DND-41 (cell line): ENCODE results near the gene TXNDC2.

Source experiments
- ATAC-seq: fragments of 200-7000 bp; cut with Tn5 transposase; 3 replicates; pipeline ENCODE4 v1.9.1; 2021; ENCODE audit warnings: low read depth; ENCODE audit not compliant: insufficient read depth
- DNase-seq: peaks from one replicate; pipeline ENCODE4 v3.0.0-alpha.2; 2020
- H2AFZ ChIP-seq: 2 replicates; pipeline ENCODE4 v1.6.0; 2012; ENCODE audit warnings: low read depth, low read length
- H3K27ac ChIP-seq: 2 replicates; pipeline ENCODE4 v1.5.1; 2012; ENCODE audit warnings: low read length, inconsistent platforms
- H3K27me3 ChIP-seq: fragments of 200-600 bp; sonication (generic); 2 replicates; pipeline ENCODE4 v1.6.0; 2012; ENCODE audit warnings: low read length, mild to moderate bottlenecking, inconsistent platforms; ENCODE audit not compliant: insufficient read depth, poor library complexity
- H3K36me3 ChIP-seq: 2 replicates; pipeline ENCODE4 v1.5.1; 2012; ENCODE audit warnings: low read length, inconsistent platforms; ENCODE audit not compliant: insufficient read depth
- H3K4me1 ChIP-seq: 2 replicates; pipeline ENCODE4 v1.5.1; 2012; ENCODE audit warnings: mild to moderate bottlenecking, low read length; ENCODE audit not compliant: insufficient read depth
- H3K4me2 ChIP-seq: 2 replicates; pipeline ENCODE4 v1.6.0; 2012; ENCODE audit warnings: mild to moderate bottlenecking, moderate library complexity, low read length, inconsistent platforms; ENCODE audit not compliant: insufficient read depth
- H3K4me3 ChIP-seq, 2 experiments: fragments of 200-600 bp in 1 of 2; shearing (Covaris generic) in 1 of 2; 2 replicates each; pipeline ENCODE4 v1.5.1; 2012 to 2016; ENCODE audit warnings: inconsistent platforms in 2 of 2, low read length in 2 of 2, mild to moderate bottlenecking in 2 of 2, low read depth in 1 of 2, moderate library complexity in 1 of 2
- H3K79me2 ChIP-seq: 2 replicates; pipeline ENCODE4 v1.6.0; 2012; ENCODE audit warnings: low read length, inconsistent platforms; ENCODE audit not compliant: insufficient read depth
- H3K9ac ChIP-seq: 2 replicates; pipeline ENCODE4 v1.6.0; 2012; ENCODE audit warnings: low read depth, mild to moderate bottlenecking, inconsistent platforms, low read length, moderate library complexity
- H3K9me3 ChIP-seq: 2 replicates; pipeline ENCODE4 v1.5.1; 2012; ENCODE audit warnings: low read length, moderate library complexity, mild to moderate bottlenecking, inconsistent platforms; ENCODE audit not compliant: insufficient read depth, severe bottlenecking
- H4K20me1 ChIP-seq: 2 replicates; pipeline ENCODE4 v1.6.0; 2012; ENCODE audit warnings: low read length; ENCODE audit not compliant: insufficient read depth
- EZH2 ChIP-seq: IDR thresholded peaks from 3 replicates; pipeline ENCODE4 v1.6.1; 2012; ENCODE audit warnings: borderline replicate concordance, low read depth, mild to moderate bottlenecking, moderate library complexity, low read length, inconsistent platforms; ENCODE audit not compliant: severe bottlenecking
- TF ChIP-seq, protein P1 (sequence below): IDR thresholded peaks from 2 replicates; pipeline ENCODE4 v1.5.1; 2012; ENCODE audit warnings: borderline replicate concordance, low read length, moderate library complexity, mild to moderate bottlenecking; ENCODE audit not compliant: poor library complexity, severe bottlenecking; ENCODE audit errors: extremely low read depth

TXNDC2 gene

DNA sequence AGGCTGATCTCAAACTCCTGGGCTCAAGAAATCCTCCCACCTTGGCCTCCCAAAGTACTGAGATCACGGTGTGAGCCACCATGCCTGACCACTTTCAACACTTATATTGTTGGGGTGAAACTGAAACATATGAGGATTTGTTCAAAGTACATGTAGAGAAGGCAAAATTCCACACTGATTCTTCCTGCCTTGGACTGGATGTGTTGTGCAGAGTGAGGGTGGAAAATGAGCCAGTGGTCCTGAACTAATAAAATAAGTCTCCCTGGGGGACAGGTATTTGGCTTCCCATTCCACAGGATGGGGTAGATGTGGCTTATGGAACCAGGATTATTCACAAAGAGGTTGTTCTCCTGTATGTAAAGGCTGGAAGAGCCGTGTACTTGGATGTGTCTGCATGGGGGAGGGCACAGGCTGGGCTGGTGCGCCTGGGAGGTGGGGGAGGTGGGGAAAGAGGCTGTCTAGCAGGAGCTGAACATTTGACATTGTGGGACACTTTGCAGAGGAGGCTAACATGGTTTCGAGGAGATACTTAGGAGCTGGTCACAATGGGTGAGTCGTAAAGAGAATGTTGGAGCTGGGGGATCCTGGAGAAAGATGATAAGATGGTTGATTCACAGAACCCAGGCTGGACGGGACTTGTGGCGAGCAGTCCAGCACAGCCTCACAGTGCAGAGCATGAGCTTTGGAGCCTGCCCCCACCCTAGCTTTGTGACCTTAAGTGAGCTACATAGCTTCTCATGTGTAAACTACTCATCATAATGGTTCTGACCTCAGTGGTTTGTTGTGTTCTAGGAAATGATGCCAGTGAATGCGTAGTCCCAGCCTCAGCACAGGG, at the start of gene TXNDC2:
Gene TXNDC2, plus strand, starts transcription at position 804 of the 835 bp plus-strand sequence. CDS start 708 bp downstream, outside the sequence.
- H3K36me3 ChIP-seq, result no peaks in the 10 kb centered on the region
- H3K4me1 ChIP-seq, result no peaks in the 10 kb centered on the region
- H2AFZ ChIP-seq, result no peak within 1 kb of the TSS
- H3K9ac ChIP-seq, result no peak within 1 kb of the TSS
- H3K79me2 ChIP-seq, result no peaks in the 10 kb centered on the region
- H3K9me3 ChIP-seq, result no peaks in the 10 kb centered on the region
- DNase-seq (no peak), ATAC-seq (no peak)
- H3K27me3 ChIP-seq, result no peaks in the 10 kb centered on the region
- no peak within 1 kb of the TSS for H3K4me2 ChIP-seq
- no peak for TF ChIP-seq EZH2
- TF ChIP-seq, protein P1, sequence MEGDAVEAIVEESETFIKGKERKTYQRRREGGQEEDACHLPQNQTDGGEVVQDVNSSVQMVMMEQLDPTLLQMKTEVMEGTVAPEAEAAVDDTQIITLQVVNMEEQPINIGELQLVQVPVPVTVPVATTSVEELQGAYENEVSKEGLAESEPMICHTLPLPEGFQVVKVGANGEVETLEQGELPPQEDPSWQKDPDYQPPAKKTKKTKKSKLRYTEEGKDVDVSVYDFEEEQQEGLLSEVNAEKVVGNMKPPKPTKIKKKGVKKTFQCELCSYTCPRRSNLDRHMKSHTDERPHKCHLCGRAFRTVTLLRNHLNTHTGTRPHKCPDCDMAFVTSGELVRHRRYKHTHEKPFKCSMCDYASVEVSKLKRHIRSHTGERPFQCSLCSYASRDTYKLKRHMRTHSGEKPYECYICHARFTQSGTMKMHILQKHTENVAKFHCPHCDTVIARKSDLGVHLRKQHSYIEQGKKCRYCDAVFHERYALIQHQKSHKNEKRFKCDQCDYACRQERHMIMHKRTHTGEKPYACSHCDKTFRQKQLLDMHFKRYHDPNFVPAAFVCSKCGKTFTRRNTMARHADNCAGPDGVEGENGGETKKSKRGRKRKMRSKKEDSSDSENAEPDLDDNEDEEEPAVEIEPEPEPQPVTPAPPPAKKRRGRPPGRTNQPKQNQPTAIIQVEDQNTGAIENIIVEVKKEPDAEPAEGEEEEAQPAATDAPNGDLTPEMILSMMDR, result no peak
- H3K27ac ChIP-seq, result no peak within 1 kb of the TSS
- H3K4me3 ChIP-seq, result no peak within 1 kb of the TSS
- H4K20me1 ChIP-seq, result no peaks in the 10 kb centered on the region

- H3K27ac ChIP-seq, result no peak overlapping the region
- no peaks in the 10 kb centered on the region for H3K9me3 ChIP-seq
- H4K20me1 ChIP-seq, result no peaks in the 10 kb centered on the region
- H2AFZ ChIP-seq, result no peak overlapping the region
- no peak for ATAC-seq
- DNase-seq, result no peak
- H3K27me3 ChIP-seq, result peaks cover 26% of the 10 kb centered on the region
- no peaks in the 10 kb centered on the region for H3K4me1 ChIP-seq
- no peak overlapping the region for H3K9ac ChIP-seq
- H3K36me3 ChIP-seq, result no peaks in the 10 kb centered on the region
- no peak overlapping the region for H3K4me3 ChIP-seq
- H3K4me2 ChIP-seq, result no peak overlapping the region
- no peak for TF ChIP-seq EZH2
- TF ChIP-seq, protein P1, result no peak
- no peaks in the 10 kb centered on the region for H3K79me2 ChIP-seq
Measured at GRCh38 chr18:9838144-9838877, 47.5 kb upstream of the TXNDC2 start.

DNA sequence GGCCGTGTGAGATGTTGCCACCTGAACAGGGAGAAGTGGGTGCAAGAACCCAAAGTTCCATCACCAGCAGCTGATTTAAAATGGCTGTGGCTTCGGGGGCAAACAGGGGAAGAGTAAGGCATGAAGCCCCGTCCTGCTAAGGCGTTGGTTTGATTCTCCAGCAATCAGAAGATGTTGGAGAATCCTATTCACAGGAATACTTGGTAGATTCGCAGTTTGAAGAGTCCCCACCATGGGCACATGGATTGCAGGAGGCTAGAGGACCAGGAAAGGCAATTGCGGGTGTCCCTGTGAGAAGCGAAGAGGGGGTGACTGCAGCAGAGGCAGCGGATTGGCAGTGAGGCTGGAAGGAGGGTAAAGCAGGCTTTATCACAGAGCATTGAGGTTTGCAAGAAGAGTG, 46.6 kb upstream of the TXNDC2 start:
- Histone ChIP-seq H3K36me3 (no peaks in the 10 kb centered on the region), H3K4me1 (no peaks in the 10 kb centered on the region), H3K27ac (no peak overlapping the region), H3K4me3 (no peak overlapping the region), H3K9me3 (no peaks in the 10 kb centered on the region), H2AFZ (no peak overlapping the region), H3K4me2 (no peak overlapping the region), H4K20me1 (no peaks in the 10 kb centered on the region), H3K9ac (no peak overlapping the region), H3K27me3 (peaks cover 26% of the 10 kb centered on the region), H3K79me2 (no peaks in the 10 kb centered on the region)
- no peak for DNase-seq
- ATAC-seq, result no peak
- no peak for TF ChIP-seq EZH2
- TF ChIP-seq, protein P1, result no peak
